Sigmoid colon (tissue), 7 donors: ENCODE measurements around the gene SLC30A2. TPM values are rescaled to one million over a fixed set of nuclear protein-coding genes. Genes with fewer than 3 reads are reported as not detected.

ENCODE experiments used
- DNase-seq: peaks from one replicate; pipeline ENCODE4 v3.0.0-alpha.2; 2019
- H3K27ac ChIP-seq, 4 donors: fragments of 200-600 bp; sonication (generic); one replicate each; pipeline ENCODE4 v1.5.1; 2016 to 2019; ENCODE audit warnings: mild to moderate bottlenecking in 1 of 4
- H3K27me3 ChIP-seq, 3 donors: fragments of 200-600 bp; sonication (generic); one replicate each; pipeline ENCODE4 v1.5.1; 2019; ENCODE audit warnings: mild to moderate bottlenecking in 1 of 3
- H3K36me3 ChIP-seq, 4 donors: fragments of 200-600 bp; sonication (generic); one replicate each; pipeline ENCODE4 v1.5.1; 2016 to 2019
- H3K4me1 ChIP-seq, 4 donors: fragments of 200-600 bp; sonication (generic); one replicate each; pipeline ENCODE4 v1.5.1; 2017 to 2019
- H3K4me3 ChIP-seq, 4 donors: fragments of 200-600 bp; sonication (generic); one replicate each; pipeline ENCODE4 v1.5.1; 2017 to 2019; ENCODE audit warnings: mild to moderate bottlenecking in 2 of 4, moderate library complexity in 1 of 4
- H3K9me3 ChIP-seq, 4 donors: fragments of 200-600 bp in 3 of 4; sonication (generic) in 3 of 4; one replicate each; pipeline versions ENCODE4 v1.5.1 to v1.6.1; 2013 to 2019
- EP300 ChIP-seq, 4 donors: sonication (generic); formaldehyde crosslinking; IDR thresholded peaks; one replicate each; pipeline ENCODE4 v1.6.1; 2017; ENCODE audit warnings: antibody characterized with exemption in 4 of 4
- POLR2A ChIP-seq, 2 donors: fragments of 450-650 bp; IDR thresholded peaks; one replicate each; pipeline ENCODE4 v1.6.1; 2016; ENCODE audit warnings: antibody characterized with exemption in 2 of 2, mild to moderate bottlenecking in 2 of 2, moderate library complexity in 2 of 2
- POLR2AphosphoS5 ChIP-seq, 4 donors: sonication (generic); formaldehyde crosslinking; IDR thresholded peaks; one replicate each; pipeline ENCODE4 v1.6.1; 2017; ENCODE audit warnings: antibody characterized with exemption in 4 of 4
- WGBS, 2 donors: extraction: QIAGEN DNeasy Blood & Tissue Kit; methylation state at CpG; one replicate each; pipeline ENCODE4 v1.1.7; 2013; 5-methylcytosine and 5-hydroxymethylcytosine counted together
- intact Hi-C: fragments of 100-400 bp; cut with DNase I; formaldehyde crosslinking; loops from one replicate; pipeline ENCODE4 v1.15.1; 2023
- polyA plus RNA-seq, 3 donors: library from polyadenylated mRNA; stranded (reverse); fragments of 200-250 nt; gene quantifications; one replicate each; pipeline ENCODE4 v1.2.3, GENCODE V29; 2013
- total RNA-seq, 4 donors: library from RNA; depleted of rRNA; stranded (reverse); fragments of >200 nt; gene quantifications; one replicate each; pipeline ENCODE4 v1.1.0, GENCODE V29; 2016
- TF ChIP-seq, protein P1 (sequence below), 4 experiments: fragments of 450-650 bp in 3 of 4; fragments of 200-600 bp in 1 of 4; IDR thresholded peaks; one replicate each; pipeline ENCODE4 v1.5.1; 2016 to 2019; ENCODE audit warnings: antibody characterized with exemption in 4 of 4, mild to moderate bottlenecking in 3 of 4, moderate library complexity in 2 of 4
- donor health status: healthy with polysubstance abuse.
- donor health status: Bipolar disorder and iron deficiency.
- donor health status: healthy.

SLC30A2 gene
- total and polyA plus RNA-seq, 7 donors, result 0.07 to 0.92 (median 0.16) TPM; not detected in 4

DNA sequence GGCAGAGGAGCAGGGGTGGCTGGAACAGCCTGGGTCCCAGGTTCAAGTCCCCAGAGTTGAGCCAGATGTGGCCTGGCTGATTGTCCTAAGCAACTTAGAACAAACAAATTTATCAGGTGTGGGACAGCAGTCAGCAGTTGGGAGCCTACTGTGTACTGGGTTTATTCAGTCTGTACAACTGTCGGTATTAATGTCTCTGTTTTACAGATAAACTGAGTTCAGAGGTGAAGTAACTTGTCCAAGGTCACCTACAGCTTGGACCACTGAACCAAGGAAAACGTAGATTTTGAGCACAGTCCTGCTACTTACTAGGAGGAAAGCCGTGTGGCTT, 36.1 kb upstream of the SLC30A2 start:
- intact Hi-C loops, result no loop called here
- WGBS, 2 donors, result 80 to 87% methylated on average over 3 of the region's 3 CpGs
- TF ChIP-seq POLR2AphosphoS5 (IDR thresholded peaks at IDR 0.05), result no peak
- TF ChIP-seq, protein P1, sequence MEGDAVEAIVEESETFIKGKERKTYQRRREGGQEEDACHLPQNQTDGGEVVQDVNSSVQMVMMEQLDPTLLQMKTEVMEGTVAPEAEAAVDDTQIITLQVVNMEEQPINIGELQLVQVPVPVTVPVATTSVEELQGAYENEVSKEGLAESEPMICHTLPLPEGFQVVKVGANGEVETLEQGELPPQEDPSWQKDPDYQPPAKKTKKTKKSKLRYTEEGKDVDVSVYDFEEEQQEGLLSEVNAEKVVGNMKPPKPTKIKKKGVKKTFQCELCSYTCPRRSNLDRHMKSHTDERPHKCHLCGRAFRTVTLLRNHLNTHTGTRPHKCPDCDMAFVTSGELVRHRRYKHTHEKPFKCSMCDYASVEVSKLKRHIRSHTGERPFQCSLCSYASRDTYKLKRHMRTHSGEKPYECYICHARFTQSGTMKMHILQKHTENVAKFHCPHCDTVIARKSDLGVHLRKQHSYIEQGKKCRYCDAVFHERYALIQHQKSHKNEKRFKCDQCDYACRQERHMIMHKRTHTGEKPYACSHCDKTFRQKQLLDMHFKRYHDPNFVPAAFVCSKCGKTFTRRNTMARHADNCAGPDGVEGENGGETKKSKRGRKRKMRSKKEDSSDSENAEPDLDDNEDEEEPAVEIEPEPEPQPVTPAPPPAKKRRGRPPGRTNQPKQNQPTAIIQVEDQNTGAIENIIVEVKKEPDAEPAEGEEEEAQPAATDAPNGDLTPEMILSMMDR (IDR thresholded peaks at IDR 0.05), result no peak
- no peak for TF ChIP-seq EP300 (IDR thresholded peaks at IDR 0.05)
- no peak for TF ChIP-seq POLR2A (IDR thresholded peaks at IDR 0.05)
- H3K4me1 ChIP-seq, result no peaks in the 10 kb centered on the region
- no peak overlapping the region for H3K27ac ChIP-seq
- no peak for DNase-seq
- H3K4me3 ChIP-seq, result no peak overlapping the region
- no peaks in the 10 kb centered on the region for H3K9me3 ChIP-seq
- no peaks in the 10 kb centered on the region for H3K36me3 ChIP-seq
- peaks cover 0 to 22% (median 0%) of the 10 kb centered on the region in 3 donors for H3K27me3 ChIP-seq

DNA sequence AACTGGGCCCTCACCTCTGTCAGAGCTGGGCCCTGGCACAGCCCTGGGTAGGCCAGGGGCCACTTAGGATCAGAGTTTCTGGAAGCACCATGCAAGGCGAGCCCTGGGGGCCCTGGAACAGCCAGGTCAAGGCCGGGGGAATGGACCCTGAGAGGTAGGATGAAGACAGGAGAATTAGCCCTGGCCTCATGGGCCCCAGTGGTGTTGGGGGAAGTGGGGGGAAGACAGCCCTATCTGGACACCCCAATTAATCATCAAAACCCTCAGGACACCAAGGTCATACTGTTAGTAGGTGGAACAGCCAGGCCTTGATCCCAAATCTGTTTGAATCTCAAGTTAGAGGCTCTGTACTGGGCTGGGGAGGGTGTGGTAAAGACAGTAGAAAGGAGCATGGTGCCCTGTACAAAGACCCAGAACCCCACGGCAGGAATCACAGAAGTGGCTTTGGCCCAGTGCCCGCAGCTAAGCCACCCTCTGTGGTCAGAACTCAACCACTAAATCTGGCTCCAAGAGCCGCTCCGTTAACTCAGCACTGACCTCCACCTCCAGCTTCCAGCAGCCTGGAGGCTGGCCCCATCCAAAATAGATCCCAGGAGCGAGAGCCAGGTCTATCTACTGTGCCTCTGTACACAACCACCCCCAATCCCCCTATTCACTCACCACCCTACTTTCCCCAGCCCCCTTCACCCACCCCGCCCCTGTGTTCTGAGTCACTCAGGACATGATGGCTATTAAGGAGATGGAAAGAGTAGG, 35.5 kb upstream of the SLC30A2 start:
- Histone ChIP-seq H3K9me3 (no peaks in the 10 kb centered on the region), H3K4me3 (no peak overlapping the region), H3K4me1 (no peaks in the 10 kb centered on the region), H3K27ac (no peak overlapping the region), H3K27me3 (peaks cover 0 to 22% (median 0%) of the 10 kb centered on the region in 3 donors), H3K36me3 (no peaks in the 10 kb centered on the region)
- intact Hi-C loops, result no loop called here
- no peak for DNase-seq
- TF ChIP-seq POLR2AphosphoS5 (IDR thresholded peaks at IDR 0.05), result no peak
- TF ChIP-seq EP300 (IDR thresholded peaks at IDR 0.05), result no peak
- no peak for TF ChIP-seq POLR2A (IDR thresholded peaks at IDR 0.05)
- TF ChIP-seq, protein P1 (IDR thresholded peaks at IDR 0.05), result no peak
- WGBS, 2 donors, result 79 to 82% methylated on average over 8 of the region's 8 CpGs

DNA sequence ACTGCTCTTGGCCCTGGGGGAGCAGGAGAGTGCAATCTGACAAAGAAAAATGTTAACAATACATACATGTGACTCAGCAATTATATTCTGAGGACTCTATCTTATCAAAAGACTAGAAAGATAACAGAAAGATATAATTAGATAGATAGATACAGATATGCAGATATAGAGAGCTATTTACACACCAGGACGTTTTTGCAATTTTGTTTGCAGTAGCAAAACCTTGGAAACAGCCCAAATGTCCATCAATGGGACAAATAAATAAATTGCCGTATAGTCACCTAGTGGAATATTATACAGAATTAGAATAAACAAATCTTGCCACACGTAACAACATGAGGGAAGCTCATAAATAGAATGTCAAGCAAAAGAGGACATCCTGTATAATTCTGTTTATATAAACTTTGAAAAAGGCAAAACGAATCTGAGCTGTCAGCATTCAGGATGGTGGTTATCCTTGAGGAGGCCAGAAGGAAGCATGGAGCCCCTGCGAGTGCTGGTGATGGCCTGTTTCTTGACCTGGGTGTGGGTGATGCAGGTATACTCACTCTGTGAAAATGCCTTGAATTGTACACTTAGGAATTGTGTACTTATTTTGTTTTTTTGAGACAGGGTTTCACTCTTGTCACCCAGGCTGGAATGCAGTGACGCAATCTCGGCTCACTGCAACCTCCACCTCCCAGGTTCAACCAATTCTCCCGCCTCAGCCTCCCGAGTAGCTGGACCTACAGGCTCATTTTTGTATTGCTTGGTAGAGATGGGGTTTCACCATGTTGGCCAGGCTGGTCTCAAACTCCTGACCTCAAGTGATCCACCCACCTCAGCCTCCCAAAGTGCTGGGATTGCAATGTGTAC, 34.3 kb upstream of the SLC30A2 start:
- WGBS, 2 donors, result 52 to 72% methylated on average over 9 of the region's 9 CpGs
- H3K4me1 ChIP-seq, result no peaks in the 10 kb centered on the region
- TF ChIP-seq POLR2AphosphoS5 (IDR thresholded peaks at IDR 0.05) (no peak), EP300 (IDR thresholded peaks at IDR 0.05) (no peak), POLR2A (IDR thresholded peaks at IDR 0.05) (no peak)
- TF ChIP-seq, protein P1 (IDR thresholded peaks at IDR 0.05), result no peak
- no peaks in the 10 kb centered on the region for H3K36me3 ChIP-seq
- intact Hi-C loops, result no loop called here
- no peaks in the 10 kb centered on the region for H3K9me3 ChIP-seq
- H3K27me3 ChIP-seq, result peaks cover 0 to 18% (median 9%) of the 10 kb centered on the region in 3 donors
- no peak overlapping the region for H3K27ac ChIP-seq
- no peak overlapping the region for H3K4me3 ChIP-seq
- no peak for DNase-seq

DNA sequence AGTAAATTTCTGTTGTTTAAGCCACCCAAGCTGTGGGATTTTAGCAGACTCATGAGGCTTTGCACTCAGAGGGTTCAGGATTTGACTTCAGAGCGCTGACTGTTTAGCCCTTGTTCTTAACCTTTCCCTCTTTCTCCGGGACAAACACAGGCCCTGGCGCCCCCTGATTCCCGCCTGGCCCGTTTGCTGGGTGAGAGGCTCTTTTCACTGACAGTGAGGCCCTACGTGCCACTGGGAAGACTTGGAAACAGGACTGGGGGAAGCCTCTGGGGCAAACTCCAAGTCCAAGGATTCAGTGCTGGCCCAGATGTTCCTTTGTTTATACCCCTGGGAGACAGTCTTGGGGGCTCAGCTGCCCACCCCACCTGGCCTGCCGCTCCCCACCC, 33.3 kb upstream of the SLC30A2 start:
- intact Hi-C loops, result no loop called here
- Histone ChIP-seq H3K36me3 (no peaks in the 10 kb centered on the region), H3K9me3 (no peaks in the 10 kb centered on the region), H3K27ac (no peak overlapping the region), H3K4me1 (no peaks in the 10 kb centered on the region), H3K4me3 (no peak overlapping the region), H3K27me3 (peaks cover 0 to 11% (median 9%) of the 10 kb centered on the region in 3 donors)
- TF ChIP-seq EP300 (IDR thresholded peaks at IDR 0.05) (no peak), POLR2AphosphoS5 (IDR thresholded peaks at IDR 0.05) (no peak), POLR2A (IDR thresholded peaks at IDR 0.05) (no peak)
- TF ChIP-seq, protein P1 (IDR thresholded peaks at IDR 0.05), result no peak
- 76 to 84% methylated on average over 7 of the region's 7 CpGs for WGBS, 2 donors
- DNase-seq, result no peak
